Uterus (tissue), 2 donors: Measurements from ENCODE around the gene ATAD3B.

Experiments
- POLR2A ChIP-seq, 2 donors: fragments of 450-650 bp; IDR thresholded peaks; one replicate each; pipeline ENCODE4 v1.6.1; 2016; ENCODE audit warnings: antibody characterized with exemption in 2 of 2, mild to moderate bottlenecking in 1 of 2, moderate library complexity in 1 of 2
- TF ChIP-seq, protein P1 (sequence below), 4 experiments: fragments of 200-600 bp in 2 of 4; fragments of 450-650 bp in 2 of 4; sonication (generic) in 2 of 4; IDR thresholded peaks; one replicate each; pipeline ENCODE4 v1.5.1; 2016 to 2019; ENCODE audit warnings: antibody characterized with exemption in 4 of 4, mild to moderate bottlenecking in 2 of 4, moderate library complexity in 1 of 4

- TF ChIP-seq, protein P1, sequence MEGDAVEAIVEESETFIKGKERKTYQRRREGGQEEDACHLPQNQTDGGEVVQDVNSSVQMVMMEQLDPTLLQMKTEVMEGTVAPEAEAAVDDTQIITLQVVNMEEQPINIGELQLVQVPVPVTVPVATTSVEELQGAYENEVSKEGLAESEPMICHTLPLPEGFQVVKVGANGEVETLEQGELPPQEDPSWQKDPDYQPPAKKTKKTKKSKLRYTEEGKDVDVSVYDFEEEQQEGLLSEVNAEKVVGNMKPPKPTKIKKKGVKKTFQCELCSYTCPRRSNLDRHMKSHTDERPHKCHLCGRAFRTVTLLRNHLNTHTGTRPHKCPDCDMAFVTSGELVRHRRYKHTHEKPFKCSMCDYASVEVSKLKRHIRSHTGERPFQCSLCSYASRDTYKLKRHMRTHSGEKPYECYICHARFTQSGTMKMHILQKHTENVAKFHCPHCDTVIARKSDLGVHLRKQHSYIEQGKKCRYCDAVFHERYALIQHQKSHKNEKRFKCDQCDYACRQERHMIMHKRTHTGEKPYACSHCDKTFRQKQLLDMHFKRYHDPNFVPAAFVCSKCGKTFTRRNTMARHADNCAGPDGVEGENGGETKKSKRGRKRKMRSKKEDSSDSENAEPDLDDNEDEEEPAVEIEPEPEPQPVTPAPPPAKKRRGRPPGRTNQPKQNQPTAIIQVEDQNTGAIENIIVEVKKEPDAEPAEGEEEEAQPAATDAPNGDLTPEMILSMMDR (IDR thresholded peaks at IDR 0.05) = no peak
- TF ChIP-seq POLR2A (IDR thresholded peaks at IDR 0.05) = no peak
These were observed 20.0 kb downstream of the ATAD3B start for GRCh38 chr1:1491601-1492000.
